ENCODE measurements around the gene ZNF135.
A peak's percentile ranks its signal among the peaks of the same experiment; 100 is the strongest.

ZNF135 gene

DNA sequence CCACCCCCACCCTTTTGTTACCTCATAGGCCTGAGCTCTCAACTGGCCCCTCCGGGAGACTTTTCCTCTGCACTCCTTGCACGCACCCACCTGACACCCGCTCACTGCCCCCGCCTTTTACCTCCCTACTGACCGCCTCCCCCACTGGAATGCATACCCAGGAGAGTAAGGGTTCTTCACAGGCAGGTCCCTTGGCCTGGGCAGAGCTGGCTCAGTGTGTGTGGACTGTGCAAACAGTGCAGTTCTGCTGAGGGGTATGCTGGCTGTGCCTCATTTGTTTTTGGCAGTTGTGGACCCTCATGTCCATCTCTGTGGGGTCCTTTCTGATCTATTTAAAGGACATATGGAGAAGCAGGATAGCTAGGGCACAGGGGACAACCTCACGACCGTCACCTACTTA is 34.0 kb downstream of the ZNF135 start:
- DNase-seq (ENCODE audit: low read depth in 2 of 2), result no peak

GRCh38 chr19:58095328-58095727 is 36.2 kb downstream of the ZNF135 start:
- no peak for DNase-seq (ENCODE audit: low read depth in 2 of 2)

DNA sequence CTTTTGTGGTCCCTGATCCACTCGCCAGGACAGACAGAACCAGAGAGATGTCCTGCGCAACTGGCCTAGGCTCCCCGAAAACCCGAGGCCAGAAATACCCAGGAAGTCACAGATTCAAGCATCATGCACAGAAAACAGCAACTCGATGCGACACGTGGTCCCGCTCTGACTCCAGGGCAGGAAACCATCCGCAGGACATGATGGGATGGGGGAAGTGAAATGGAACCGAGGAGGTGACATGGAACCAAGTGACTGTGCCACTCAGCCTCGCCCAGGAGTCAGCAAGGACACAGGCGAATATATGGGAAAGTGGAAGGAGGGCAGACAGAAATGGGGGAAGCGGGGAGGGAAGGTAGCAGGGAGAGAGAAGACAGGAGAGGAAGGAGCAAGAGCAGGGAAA is 37.8 kb downstream of the ZNF135 start:
- no peak for DNase-seq (ENCODE audit: low read depth in 2 of 2)

- DNase-seq (ENCODE audit: low read depth in 2 of 2), result no peak
Observed at GRCh38 chr19:58097349-58097748, 38.3 kb downstream of the ZNF135 start.

DNA sequence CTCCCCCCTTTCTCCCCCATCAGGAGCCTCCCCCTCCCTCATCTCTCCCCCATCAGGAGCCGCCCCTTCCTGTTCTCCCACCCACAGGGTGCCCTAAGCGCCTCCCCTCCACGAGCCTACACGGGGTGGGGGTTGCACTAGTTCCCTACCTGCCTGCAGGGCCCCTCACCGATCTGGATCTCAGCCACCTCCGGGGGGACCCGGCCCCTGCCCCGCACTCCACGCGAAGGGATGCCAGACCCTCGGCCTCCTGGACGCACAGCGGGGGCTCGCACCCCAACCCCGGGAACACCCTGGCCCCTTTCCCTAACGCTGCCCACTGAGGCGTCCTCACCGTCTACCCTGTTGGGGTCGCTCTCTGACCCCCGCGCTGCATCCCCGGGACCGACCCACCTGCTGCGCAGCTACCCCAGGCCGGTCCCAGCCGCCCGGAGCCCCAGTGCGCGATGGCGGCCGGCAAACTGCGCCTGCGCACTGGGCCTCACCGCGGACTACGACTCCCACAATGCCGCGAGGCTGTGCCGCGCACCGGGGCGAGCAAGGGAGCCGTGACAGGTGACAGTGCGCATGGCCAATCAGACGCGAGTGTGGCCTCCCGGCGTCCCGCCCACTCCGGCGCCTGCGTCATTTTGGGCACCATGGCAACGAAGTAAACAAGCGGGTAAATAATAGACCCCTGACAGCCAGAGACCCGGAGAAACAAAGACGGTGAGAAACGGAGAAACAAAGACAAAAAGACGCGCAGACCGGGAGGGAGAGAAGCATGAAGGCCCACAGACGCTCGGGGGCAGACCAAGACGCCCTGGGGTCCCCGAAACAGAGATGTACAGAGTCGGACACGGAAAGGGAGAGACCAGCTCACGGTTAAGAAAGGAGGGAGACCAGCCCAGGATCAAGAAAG is 38.9 kb downstream of the ZNF135 start, which contains the start of gene ZSCAN18:
TSS of gene ZSCAN18 (minus strand) at position 451 of the 901 bp plus-strand sequence. CDS start 7,964 bp downstream, outside the sequence.
- peak; percentile 84 to 88 for DNase-seq (ENCODE audit: low read depth in 2 of 2)

DNA sequence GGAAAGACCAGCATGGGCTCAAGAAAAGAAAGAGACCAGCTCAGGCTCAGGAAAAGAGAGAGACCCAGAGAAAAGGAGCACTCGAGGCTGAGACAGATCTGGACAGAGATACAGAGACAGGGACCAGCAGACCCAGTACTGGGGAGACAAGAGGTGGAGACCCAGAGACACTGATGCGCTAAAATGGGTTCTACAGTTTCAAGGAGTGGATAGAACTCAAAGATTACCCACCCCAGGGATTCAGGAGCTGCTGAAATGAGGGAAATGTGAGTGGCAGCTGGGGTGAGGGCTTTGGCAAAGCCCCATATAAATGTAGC is 39.6 kb downstream of the ZNF135 start:
- DNase-seq (ENCODE audit: low read depth in 2 of 2), result no peak

GRCh38 chr19:58107778-58108545 is 48.9 kb downstream of the ZNF135 start:
- no peak for DNase-seq (ENCODE audit: low read depth in 2 of 2)

GRCh38 chr19:58108546-58108817 is 49.4 kb downstream of the ZNF135 start:
- no peak for DNase-seq (ENCODE audit: low read depth in 2 of 2)

- no peak for DNase-seq (ENCODE audit: low read depth in 2 of 2)
Observed at GRCh38 chr19:58117841-58118575, 58.9 kb downstream of the ZNF135 start.

DNA sequence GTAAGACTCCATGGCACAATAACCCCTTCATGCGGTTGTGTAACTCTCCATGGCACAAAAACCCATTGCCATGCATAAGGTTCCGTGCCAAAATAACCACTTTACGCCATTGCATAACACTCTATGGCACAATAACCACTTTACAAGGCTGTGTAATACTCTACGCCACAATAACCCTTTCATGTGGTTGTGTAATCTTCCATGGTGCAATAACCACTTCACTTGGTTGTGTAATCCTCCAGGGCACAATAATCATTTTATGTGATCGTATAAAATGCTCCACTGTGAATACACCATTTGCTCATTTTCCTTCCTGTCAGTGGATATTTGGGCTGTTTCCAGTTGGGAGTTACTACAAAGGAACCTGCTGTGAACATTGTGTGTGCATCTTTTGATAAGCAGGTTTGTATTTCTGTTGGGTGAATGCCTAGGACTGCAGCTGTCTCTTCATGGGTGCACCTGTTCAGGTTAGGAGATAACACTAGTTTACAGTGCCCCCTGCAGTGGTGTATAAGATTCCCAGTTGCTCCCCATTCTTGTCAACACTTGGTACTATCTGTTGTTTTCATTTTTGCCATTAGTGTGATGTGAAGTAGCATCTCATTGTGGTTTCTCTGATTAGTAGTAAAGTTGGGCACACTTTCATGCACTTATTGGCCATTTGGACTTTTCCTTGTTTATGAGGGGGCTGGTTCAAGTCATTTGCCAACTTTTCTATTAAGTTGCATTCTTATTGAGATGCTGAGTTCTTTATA is 60.1 kb downstream of the ZNF135 start:
- DNase-seq (ENCODE audit: low read depth in 2 of 2), result no peak

All from activated CD4-positive, alpha-beta T cell treated with anti-CD3 and anti-CD28 coated beads for 24 hours (primary cell).